Rectal smooth muscle tissue (tissue), 1 donor: ENCODE data around the gene PITPNM2.

Experiments used
- H3K27ac ChIP-seq: one replicate; pipeline ENCODE4 v1.7.0; 2013; ENCODE audit warnings: low read depth, low read length, inconsistent platforms
- H3K27me3 ChIP-seq: one replicate; pipeline ENCODE4 v1.7.0; 2013; ENCODE audit warnings: low read length; ENCODE audit not compliant: control insufficient read depth, insufficient read depth
- H3K36me3 ChIP-seq: one replicate; pipeline ENCODE4 v1.7.0; 2013; ENCODE audit warnings: low read length; ENCODE audit not compliant: control insufficient read depth, insufficient read depth
- H3K4me1 ChIP-seq: one replicate; pipeline ENCODE4 v1.7.0; 2013; ENCODE audit warnings: low read length; ENCODE audit not compliant: control insufficient read depth, insufficient read depth
- H3K4me3 ChIP-seq: one replicate; pipeline ENCODE4 v1.7.0; 2013; ENCODE audit warnings: low read length
- H3K9ac ChIP-seq: one replicate; pipeline ENCODE4 v1.7.0; 2013; ENCODE audit warnings: low read length

Gene PITPNM2

DNA sequence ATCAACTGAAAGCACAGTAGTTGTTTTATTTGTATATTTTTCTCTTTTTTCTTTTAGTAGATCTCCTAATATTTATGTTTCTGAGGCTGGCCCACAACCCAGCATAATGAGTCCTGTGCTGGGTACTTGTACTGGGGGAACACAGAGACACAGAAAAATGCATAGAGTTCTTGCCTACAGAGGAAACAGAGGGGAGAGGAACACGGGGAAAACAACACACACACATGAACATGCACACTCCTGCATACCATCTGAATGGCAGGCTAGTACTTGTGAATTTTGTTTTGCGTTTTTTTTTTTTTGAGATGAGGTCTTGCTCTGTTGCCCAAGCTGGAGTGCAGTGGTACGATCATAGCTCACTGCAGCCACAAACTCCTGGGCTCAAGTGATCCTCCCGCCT, 21.3 kb downstream of the PITPNM2 start:
- no peaks in the 10 kb centered on the region for H3K27me3 ChIP-seq
- no peak overlapping the region for H3K9ac ChIP-seq
- H3K4me1 ChIP-seq, result peaks cover 31% of the 10 kb centered on the region
- no peak overlapping the region for H3K4me3 ChIP-seq
- H3K36me3 ChIP-seq, result no peaks in the 10 kb centered on the region
- no peak overlapping the region for H3K27ac ChIP-seq

DNA sequence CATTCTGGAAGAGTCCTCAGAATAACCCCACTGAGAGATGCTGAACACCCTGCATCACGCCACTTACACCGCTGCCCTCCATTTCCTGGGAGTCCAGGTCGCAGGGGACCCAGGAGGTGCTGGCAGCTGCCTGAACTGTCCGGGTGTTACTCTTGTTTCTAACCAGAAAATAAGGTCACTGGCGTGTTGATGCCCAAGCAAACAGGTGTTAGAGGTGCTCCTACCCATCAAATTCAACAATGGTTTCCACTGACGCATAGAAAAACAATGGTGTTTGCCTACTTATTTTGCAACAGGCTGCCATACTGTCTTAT, 23.8 kb downstream of the PITPNM2 start:
- peaks cover 24% of the 10 kb centered on the region for H3K4me1 ChIP-seq
- no peak overlapping the region for H3K4me3 ChIP-seq
- H3K27me3 ChIP-seq, result no peaks in the 10 kb centered on the region
- H3K27ac ChIP-seq, result peak overlapping the region; percentile 30
- no peak overlapping the region for H3K9ac ChIP-seq
- no peaks in the 10 kb centered on the region for H3K36me3 ChIP-seq

DNA sequence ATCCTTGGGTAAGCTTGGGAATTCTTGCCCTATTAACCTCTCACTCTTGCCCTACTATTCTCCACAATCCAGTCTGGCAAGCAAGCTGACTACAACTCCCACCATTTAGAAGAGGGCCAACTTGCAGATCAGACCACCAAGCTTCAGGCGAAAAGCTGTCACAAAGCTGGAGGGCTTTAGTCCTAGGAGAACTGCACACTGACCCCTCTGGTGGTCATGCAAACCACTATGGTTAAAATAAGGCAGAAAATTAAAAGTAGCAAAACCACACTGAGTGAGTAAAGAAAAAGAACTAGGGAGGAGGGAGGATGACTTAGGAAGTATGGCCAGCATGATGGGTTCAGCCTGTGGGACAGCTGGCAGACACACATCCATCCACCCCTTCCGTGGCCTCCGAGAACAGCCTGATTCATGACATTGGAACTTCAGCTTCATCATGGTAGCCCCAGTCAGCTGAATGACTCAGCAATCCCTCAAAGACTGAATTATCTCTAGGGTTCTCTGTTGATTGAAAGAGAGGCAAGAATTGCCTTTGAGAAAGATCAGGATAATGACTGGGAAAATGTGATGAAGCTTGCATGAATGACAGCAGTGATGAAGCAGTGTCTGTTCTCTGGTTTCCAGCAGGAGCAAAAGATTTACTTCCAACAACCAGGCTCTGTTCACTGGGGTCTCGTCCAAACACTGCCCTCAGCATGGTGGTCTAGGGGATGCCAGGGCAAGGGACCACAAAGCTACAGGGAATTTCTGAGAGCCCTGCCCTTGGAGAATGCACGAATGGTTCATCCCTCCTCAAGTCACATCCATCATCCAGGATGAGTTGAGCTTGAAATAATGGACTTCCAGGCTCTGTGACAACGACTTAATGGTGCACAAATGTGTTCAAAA, 24.4 kb downstream of the PITPNM2 start:
- Histone ChIP-seq H3K9ac (no peak overlapping the region), H3K4me1 (peaks cover 18% of the 10 kb centered on the region), H3K27ac (peak overlapping the region; percentile 30)

DNA sequence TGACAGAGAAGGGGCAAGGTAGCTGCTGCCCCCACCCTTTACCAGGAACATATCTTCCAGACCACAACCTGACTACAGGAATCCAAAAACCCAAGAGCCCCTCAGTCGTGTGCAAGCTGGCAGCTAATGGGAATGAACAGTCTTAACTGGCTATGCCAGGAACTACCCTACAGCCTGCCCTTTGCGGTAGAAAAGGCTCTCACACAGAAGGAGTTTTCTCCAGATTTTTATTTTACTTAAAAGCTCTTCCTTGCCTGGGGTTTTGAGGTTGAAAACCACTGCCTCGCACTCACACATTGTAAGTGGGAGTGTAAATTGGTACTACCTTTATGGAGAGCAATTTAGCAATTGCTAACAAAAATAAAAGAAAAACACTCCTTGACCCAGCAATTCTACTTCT, 28.3 kb downstream of the PITPNM2 start:
- Histone ChIP-seq H3K9ac (no peak overlapping the region), H3K4me1 (peaks cover 27% of the 10 kb centered on the region), H3K27ac (no peak overlapping the region), H3K36me3 (no peaks in the 10 kb centered on the region), H3K4me3 (no peak overlapping the region), H3K27me3 (no peaks in the 10 kb centered on the region)

More for the DNA sequence above, 24.4 kb downstream of the PITPNM2 start:
- H3K4me3 ChIP-seq, result no peak overlapping the region
- no peaks in the 10 kb centered on the region for H3K27me3 ChIP-seq
- H3K36me3 ChIP-seq, result no peaks in the 10 kb centered on the region

DNA sequence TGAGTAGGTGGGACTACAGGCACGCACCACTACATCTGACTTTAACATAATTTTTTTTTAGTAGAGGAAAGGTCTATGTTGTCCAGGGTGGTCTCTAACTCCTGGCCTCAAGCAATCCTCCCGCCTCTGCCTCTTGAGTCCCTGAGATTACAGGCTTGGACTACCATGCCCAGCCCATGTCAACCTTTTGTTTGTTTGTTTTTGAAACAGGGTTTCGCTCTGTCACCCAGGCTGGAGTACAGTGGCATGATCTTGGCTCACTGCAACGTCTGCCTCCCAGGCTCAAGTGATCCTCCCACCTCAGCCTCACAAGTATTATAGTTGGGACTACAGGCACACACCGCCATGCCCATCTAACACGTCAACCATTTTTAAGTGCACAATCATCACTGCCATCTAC, 29.2 kb downstream of the PITPNM2 start:
- Histone ChIP-seq H3K4me1 (peaks cover 28% of the 10 kb centered on the region), H3K27me3 (no peaks in the 10 kb centered on the region), H3K9ac (no peak overlapping the region), H3K4me3 (no peak overlapping the region), H3K36me3 (no peaks in the 10 kb centered on the region), H3K27ac (no peak overlapping the region)

DNA sequence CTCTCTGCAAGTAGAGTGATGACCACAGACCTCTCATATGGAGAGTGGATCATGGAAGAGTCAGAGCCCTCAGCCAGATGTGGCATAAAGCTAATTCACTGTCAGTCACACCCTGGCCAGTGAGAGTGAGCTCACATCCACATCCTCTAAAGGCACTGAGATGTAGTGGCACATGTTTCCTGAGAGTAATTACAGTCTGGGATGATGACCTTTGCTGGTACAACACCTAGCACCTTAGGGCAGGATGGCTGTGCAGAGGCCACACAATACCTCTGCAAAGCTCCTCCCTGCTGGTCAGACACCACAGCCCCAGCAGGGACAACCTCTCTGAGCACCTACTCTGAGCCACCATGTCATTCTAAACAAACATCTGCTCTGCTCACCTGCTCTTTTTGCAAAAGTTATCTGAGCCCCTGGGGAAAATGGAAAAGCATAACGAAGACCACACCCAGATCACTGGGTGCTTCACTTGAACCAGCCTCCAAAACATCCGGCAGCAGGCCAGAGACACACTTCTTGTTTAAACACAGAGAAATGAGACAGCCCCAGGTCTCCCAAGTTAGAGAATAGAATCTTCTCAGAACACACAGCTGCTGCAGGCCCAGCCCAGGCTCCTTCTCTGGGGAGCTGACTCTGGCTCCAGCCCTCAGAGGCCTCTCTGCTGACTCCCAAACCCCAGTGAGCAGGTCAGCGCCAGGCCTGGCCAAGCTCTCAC, 30.3 kb downstream of the PITPNM2 start:
- Histone ChIP-seq H3K27me3 (no peaks in the 10 kb centered on the region), H3K4me1 (peaks cover 32% of the 10 kb centered on the region), H3K9ac (no peak overlapping the region), H3K36me3 (no peaks in the 10 kb centered on the region), H3K27ac (no peak overlapping the region), H3K4me3 (no peak overlapping the region)

DNA sequence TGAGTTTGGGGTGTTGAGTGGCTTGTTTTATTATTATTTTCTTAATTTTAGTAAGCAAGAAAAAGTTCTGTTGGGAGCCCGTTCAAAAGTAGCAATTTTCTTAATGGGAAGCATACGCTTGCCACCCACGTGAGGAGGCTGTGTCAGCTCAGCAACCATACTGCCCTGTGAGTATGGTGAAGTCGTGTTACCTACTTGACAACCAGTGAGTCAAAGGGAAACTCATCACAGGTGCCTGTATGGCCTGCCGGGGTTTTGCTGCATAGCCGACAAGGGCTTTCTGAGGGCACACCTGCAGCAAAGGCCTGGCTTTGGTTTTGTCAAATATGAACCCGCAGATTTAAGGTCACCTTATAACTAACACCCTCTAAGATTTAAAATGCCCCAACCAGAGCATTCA, 31.1 kb downstream of the PITPNM2 start:
- Histone ChIP-seq H3K27me3 (no peaks in the 10 kb centered on the region), H3K36me3 (no peaks in the 10 kb centered on the region), H3K4me1 (peaks cover 38% of the 10 kb centered on the region), H3K27ac (no peak overlapping the region), H3K9ac (no peak overlapping the region), H3K4me3 (no peak overlapping the region)

DNA sequence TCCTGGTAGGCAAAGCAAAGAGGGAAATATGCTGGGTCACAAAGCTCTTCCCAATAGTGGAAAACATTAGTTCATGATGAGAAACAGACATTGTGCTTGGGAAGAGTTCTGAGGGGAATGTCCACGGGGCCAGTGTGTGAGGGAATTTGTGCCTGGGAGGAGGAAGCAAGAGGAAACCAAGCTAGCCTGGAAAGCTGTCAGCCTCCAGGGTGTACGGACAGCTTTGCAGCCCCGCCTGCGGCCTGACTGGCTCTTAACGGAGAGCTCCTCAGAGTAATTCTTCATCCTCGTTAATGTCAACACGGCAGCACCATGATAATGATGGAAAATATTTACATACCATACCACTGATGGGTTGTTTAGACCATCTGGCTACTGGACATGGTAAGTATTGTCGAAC, 32.4 kb downstream of the PITPNM2 start:
- Histone ChIP-seq H3K36me3 (no peaks in the 10 kb centered on the region), H3K27me3 (no peaks in the 10 kb centered on the region), H3K9ac (peak overlapping the region; percentile 19), H3K4me3 (no peak overlapping the region), H3K27ac (peak overlapping the region; percentile 90), H3K4me1 (peaks cover 44% of the 10 kb centered on the region)

DNA sequence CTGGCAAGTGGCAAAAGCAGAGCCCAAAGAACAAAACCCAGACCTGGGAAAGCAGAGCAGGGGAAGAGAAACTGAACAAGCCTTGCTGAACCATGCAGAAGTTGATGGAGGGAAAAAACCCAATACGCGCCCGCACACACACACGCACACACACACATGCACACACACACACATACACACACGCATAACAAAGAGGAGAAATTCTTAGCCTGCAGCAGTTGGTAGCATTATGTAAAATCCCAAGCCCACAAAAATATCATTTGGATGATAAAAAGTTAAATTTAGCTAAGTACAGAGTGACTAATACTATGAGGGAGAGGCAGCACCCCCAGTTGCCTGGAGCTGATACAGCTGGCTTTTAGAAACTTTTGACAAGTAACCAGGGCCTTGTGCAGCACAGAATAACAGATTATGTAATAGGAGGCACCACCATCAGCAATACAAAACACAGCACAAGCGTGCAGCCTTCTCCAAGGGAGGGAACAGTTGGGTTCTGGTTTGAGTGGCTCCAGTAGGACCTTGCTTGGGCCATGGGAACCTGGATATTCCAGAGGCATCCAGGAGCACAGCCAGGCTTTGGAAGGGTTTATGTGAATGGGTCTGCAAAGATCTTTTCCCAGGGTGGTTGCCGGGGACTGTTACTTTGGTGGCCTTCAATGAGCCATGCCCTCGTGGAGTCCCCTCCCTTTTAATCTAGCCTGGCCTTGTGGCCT, 35.3 kb downstream of the PITPNM2 start:
- Histone ChIP-seq H3K36me3 (no peaks in the 10 kb centered on the region), H3K27me3 (no peaks in the 10 kb centered on the region), H3K27ac (peak overlapping the region; percentile 90), H3K4me3 (peak overlapping the region; percentile 35), H3K9ac (no peak overlapping the region), H3K4me1 (peaks cover 51% of the 10 kb centered on the region)

DNA sequence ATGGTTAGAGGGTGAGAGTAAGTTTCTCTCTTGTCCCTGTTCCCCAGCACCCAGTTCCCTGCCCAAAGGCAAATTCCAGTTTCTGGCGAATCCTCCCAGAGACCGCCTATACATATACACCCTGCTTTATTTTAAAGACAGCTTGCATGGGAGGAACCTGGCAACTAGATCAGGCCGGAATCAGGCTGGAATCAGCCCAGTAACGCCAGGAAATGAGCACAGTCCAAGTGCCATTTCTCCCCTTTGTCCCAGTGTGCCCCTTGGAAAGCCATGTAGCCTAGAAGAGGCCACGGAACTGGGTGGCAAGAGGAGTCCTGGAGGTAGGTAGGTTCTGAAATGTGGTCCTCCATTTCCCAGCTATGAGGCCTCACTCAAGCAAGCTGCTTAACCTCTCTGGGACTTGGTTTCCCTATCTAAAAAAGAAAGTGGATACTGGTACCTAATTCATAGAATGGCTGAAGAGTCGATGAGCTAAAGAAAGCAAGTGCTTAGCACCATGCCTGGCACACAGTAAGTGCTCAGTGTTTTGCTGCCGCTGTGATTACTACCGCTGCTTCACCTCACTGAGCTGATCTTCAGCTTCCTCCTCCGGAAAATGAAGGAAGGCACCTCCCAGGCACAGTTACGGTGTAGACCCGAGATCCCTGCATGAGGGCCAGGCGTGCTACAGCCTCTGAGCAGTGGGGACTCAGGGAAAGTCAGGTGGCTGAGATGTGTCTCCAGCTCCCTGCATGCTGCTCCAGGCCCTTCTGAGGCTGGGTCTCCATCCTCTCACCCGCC, 36.4 kb downstream of the PITPNM2 start:
- no peak overlapping the region for H3K9ac ChIP-seq
- H3K36me3 ChIP-seq, result no peaks in the 10 kb centered on the region
- H3K4me3 ChIP-seq, result peak overlapping the region; percentile 35
- H3K4me1 ChIP-seq, result peaks cover 51% of the 10 kb centered on the region
- H3K27me3 ChIP-seq, result no peaks in the 10 kb centered on the region
- H3K27ac ChIP-seq, result peak overlapping the region; percentile 90

DNA sequence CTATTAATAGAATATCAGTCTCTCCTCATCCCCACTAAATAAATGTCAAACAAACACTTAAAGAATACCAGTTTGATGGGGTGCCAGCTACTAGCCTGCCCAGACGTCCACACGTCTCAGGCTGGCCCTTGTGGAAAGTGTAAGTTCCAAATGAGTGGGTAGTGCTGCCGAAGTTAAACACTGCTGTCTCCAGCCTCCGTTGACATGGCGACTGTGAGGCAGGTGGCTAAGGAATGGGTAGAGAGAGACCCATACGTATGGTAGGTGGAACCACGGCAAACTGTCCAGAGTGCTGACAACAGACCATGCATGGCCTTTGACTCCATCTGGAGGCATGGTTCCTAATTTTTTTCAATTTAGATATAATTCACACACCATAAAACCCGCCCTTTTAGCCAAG, 37.9 kb downstream of the PITPNM2 start:
- Histone ChIP-seq H3K27me3 (no peaks in the 10 kb centered on the region), H3K4me1 (peaks cover 44% of the 10 kb centered on the region), H3K27ac (peak overlapping the region; percentile 45), H3K4me3 (no peak overlapping the region), H3K36me3 (peaks cover 1% of the 10 kb centered on the region), H3K9ac (no peak overlapping the region)
